Heart left ventricle (tissue), 13 donors: ENCODE measurements around the gene OR6K3.

Source experiments
- POLR2A ChIP-seq, 2 donors: fragments of 450-650 bp; IDR thresholded peaks; one replicate each; pipeline ENCODE4 v1.6.1; 2017; ENCODE audit warnings: antibody characterized with exemption in 2 of 2, mild to moderate bottlenecking in 2 of 2, moderate library complexity in 2 of 2
- TF ChIP-seq, protein P1 (sequence below), 12 donors: fragments of 200-600 bp; sonication (generic) in 4 of 12; IDR thresholded peaks; one replicate each; pipeline versions ENCODE4 v1.5.0 to v1.8.0; 2018 to 2022; ENCODE audit warnings: antibody characterized with exemption in 12 of 12, mild to moderate bottlenecking in 5 of 12
- donor health status: ischemic (EF 13 %, LVEDD 7.1; RV severe dilation, severe dysfunction).
- donor health status: DM: no; HTN: yes; CAD: no.
- donor health status: DM: no; HTN: no; CAD: no.
- donor health status: ischemic (EF 25% LVEDD 6.9; RV normal size, moderate dysfunction).
- donor health status: ischemic (EF 25% LVEDD 5.7; RV mildly dilated, moderate dysfunction).
- donor health status: ischemic (EF 35%, LVEDD 5.7; RV mildly dilated, moderate dysfunction).
- donor health status: nonischemic (EF 11% LVEDD 7.7; RV severe dilation, severe dysfunction).
- donor health status: DM: yes; HTN: yes; CAD: no.
- donor health status: PGD.
- donor health status: ischemic (EF 29% LVEDD 5.4; RV normal size, mild dysfunction).
- donor health status: nonischemic (EF 23%, LVEDD 6.1; RV moderate dilation, normal function).

DNA sequence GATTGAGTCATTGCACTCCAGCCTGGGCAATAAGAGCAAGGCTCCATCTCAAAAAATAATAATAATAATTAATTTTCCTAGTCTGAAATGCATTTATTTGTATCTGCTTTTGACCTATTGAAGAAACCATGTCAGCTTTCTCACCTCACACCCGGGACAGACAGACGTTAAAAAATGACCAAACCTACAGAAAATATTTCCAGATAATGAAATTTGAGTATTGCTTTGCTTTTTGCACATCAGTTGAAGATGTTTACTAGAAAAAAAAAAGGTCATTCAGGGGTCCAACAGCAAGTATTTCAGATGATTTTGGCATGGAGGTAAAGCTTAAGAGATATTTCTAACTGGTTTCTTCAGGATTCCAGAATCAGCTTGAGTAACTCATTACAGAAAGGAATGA, 33.9 kb upstream of the OR6K3 start, which contains the start of gene OR6K6:
- TF ChIP-seq, protein P1, sequence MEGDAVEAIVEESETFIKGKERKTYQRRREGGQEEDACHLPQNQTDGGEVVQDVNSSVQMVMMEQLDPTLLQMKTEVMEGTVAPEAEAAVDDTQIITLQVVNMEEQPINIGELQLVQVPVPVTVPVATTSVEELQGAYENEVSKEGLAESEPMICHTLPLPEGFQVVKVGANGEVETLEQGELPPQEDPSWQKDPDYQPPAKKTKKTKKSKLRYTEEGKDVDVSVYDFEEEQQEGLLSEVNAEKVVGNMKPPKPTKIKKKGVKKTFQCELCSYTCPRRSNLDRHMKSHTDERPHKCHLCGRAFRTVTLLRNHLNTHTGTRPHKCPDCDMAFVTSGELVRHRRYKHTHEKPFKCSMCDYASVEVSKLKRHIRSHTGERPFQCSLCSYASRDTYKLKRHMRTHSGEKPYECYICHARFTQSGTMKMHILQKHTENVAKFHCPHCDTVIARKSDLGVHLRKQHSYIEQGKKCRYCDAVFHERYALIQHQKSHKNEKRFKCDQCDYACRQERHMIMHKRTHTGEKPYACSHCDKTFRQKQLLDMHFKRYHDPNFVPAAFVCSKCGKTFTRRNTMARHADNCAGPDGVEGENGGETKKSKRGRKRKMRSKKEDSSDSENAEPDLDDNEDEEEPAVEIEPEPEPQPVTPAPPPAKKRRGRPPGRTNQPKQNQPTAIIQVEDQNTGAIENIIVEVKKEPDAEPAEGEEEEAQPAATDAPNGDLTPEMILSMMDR (IDR thresholded peaks at IDR 0.05): no peak
- TF ChIP-seq POLR2A (IDR thresholded peaks at IDR 0.05): no peak
